ENCODE data around the gene CCDC201. TPM values are rescaled to one million over a fixed set of nuclear protein-coding genes. Genes with fewer than 3 reads are reported as not detected.

The CCDC201 gene
- total and polyA plus RNA-seq, 8 donors: not detected

- peaks cover 0 to 43% (median 8%) of the 10 kb centered on the region in 3 donors for H3K27me3 ChIP-seq
- TF ChIP-seq POLR2AphosphoS5 (IDR thresholded peaks at IDR 0.05) (no peak), POLR2A (IDR thresholded peaks at IDR 0.05) (no peak), EP300 (IDR thresholded peaks at IDR 0.05) (no peak)
- TF ChIP-seq, protein P1, sequence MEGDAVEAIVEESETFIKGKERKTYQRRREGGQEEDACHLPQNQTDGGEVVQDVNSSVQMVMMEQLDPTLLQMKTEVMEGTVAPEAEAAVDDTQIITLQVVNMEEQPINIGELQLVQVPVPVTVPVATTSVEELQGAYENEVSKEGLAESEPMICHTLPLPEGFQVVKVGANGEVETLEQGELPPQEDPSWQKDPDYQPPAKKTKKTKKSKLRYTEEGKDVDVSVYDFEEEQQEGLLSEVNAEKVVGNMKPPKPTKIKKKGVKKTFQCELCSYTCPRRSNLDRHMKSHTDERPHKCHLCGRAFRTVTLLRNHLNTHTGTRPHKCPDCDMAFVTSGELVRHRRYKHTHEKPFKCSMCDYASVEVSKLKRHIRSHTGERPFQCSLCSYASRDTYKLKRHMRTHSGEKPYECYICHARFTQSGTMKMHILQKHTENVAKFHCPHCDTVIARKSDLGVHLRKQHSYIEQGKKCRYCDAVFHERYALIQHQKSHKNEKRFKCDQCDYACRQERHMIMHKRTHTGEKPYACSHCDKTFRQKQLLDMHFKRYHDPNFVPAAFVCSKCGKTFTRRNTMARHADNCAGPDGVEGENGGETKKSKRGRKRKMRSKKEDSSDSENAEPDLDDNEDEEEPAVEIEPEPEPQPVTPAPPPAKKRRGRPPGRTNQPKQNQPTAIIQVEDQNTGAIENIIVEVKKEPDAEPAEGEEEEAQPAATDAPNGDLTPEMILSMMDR (IDR thresholded peaks at IDR 0.05): no peak
- intact Hi-C loops (cut with DNase I; ENCODE audit: low total_unique reads): no loop called here
- no peak overlapping the region for H3K4me3 ChIP-seq
- peaks cover 0 to 21% (median 17%) of the 10 kb centered on the region in 4 donors for H3K9me3 ChIP-seq
- no peaks in the 10 kb centered on the region for H3K4me1 ChIP-seq
- H3K27ac ChIP-seq: no peak overlapping the region
- WGBS, 5 donors: 56 to 64% (median 59%) methylated on average over 5 of the region's 5 CpGs
- H3K36me3 ChIP-seq: no peaks in the 10 kb centered on the region
- no peak for DNase-seq
Measured at GRCh38 chr7:45882465-45882810, 9.6 kb upstream of the CCDC201 start.

DNA sequence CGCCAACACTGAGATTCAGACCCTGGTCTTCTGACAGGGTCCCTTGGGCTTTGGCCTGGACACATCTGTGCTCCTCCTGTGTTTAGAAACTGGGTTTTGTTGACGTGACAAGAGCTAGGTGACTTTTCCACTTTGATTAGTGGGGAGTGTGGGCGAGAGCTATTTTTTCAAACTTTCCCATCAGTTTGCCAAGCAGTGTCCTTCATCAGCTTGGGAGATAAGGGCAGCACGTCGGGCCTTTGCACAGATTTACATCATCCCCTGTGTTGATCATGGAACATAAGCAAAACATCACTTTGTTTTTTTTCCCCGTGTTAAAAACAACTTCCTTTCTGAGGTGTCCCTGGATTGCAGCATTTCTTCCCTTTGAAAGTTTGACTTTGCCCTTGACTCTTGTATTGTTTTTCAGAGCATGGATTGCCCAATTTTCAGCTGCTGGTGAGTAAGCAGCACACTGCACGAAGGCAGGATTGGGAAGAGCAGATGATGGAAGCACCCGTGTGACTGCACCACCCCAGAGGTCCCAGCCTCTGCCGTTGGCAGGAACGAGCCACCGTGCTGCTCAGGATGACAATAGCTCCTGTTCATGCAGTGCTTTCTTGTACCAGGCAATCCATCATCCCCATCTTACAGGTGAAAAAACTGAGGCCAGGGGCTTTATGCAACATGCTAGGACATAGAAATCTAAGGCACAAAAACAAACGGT lies 9.0 kb upstream of the CCDC201 start:
- 59 to 70% (median 68%) methylated on average over 12 of the region's 12 CpGs for WGBS, 5 donors

GRCh38 chr7:45881280-45881758 lies 8.4 kb upstream of the CCDC201 start:
- Histone ChIP-seq H3K27me3 (peaks cover 0 to 32% (median 3%) of the 10 kb centered on the region in 3 donors), H3K4me3 (no peak overlapping the region), H3K36me3 (no peaks in the 10 kb centered on the region), H3K9me3 (peaks cover 0 to 21% (median 17%) of the 10 kb centered on the region in 4 donors), H3K27ac (no peak overlapping the region), H3K4me1 (no peaks in the 10 kb centered on the region)
- TF ChIP-seq POLR2A (IDR thresholded peaks at IDR 0.05) (no peak), EP300 (IDR thresholded peaks at IDR 0.05) (no peak), POLR2AphosphoS5 (IDR thresholded peaks at IDR 0.05) (no peak)
- TF ChIP-seq, protein P1 (IDR thresholded peaks at IDR 0.05): no peak
- intact Hi-C loops (cut with DNase I; ENCODE audit: low total_unique reads): no loop called here
- WGBS, 5 donors: 83 to 91% (median 86%) methylated on average over 8 to 9 of the region's 9 CpGs
- no peak for DNase-seq

More for the DNA sequence above, 9.0 kb upstream of the CCDC201 start:
- no peaks in the 10 kb centered on the region for H3K4me1 ChIP-seq
- TF ChIP-seq, protein P1 (IDR thresholded peaks at IDR 0.05): no peak
- TF ChIP-seq EP300 (IDR thresholded peaks at IDR 0.05) (no peak), POLR2A (IDR thresholded peaks at IDR 0.05) (no peak), POLR2AphosphoS5 (IDR thresholded peaks at IDR 0.05) (no peak)
- no peak overlapping the region for H3K4me3 ChIP-seq
- intact Hi-C loops (cut with DNase I; ENCODE audit: low total_unique reads): no loop called here
- DNase-seq: no peak
- peaks cover 0 to 38% (median 3%) of the 10 kb centered on the region in 3 donors for H3K27me3 ChIP-seq
- no peak overlapping the region for H3K27ac ChIP-seq
- H3K36me3 ChIP-seq: no peaks in the 10 kb centered on the region
- peaks cover 0 to 21% (median 17%) of the 10 kb centered on the region in 4 donors for H3K9me3 ChIP-seq

DNA sequence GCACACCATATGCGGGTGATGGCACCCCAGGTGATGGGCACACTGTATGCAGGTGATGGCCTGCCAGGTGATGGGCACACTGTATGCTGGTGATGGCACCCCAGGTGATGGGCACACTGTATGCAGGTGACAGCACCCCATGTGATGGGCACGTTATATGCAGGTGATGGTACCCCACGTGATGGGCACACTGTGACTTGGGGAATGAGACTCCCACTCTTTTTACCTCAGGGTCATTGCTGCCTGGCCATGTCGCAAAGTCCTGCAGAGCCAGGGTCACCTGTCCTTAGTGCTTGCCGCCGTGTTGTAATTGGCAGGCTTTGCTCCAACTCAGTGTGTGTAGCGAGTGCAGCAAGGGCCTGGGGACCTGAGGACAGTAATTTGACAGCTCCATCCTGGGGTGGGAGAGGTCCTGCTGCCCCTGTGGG lies 7.6 kb upstream of the CCDC201 start:
- H3K4me1 ChIP-seq: no peaks in the 10 kb centered on the region
- no peak for DNase-seq
- peaks cover 0 to 23% (median 3%) of the 10 kb centered on the region in 3 donors for H3K27me3 ChIP-seq
- H3K4me3 ChIP-seq: no peak overlapping the region
- no peak overlapping the region for H3K27ac ChIP-seq
- intact Hi-C loops (cut with DNase I; ENCODE audit: low total_unique reads): no loop called here
- TF ChIP-seq POLR2AphosphoS5 (IDR thresholded peaks at IDR 0.05): no peak
- no peak for TF ChIP-seq POLR2A (IDR thresholded peaks at IDR 0.05)
- TF ChIP-seq, protein P1 (IDR thresholded peaks at IDR 0.05): no peak
- no peak for TF ChIP-seq EP300 (IDR thresholded peaks at IDR 0.05)
- WGBS, 5 donors: 74 to 91% (median 83%) methylated on average over 3 to 7 of the region's 7 CpGs
- H3K9me3 ChIP-seq: peaks cover 0 to 21% (median 17%) of the 10 kb centered on the region in 4 donors
- H3K36me3 ChIP-seq: no peaks in the 10 kb centered on the region
